H1 (cell line): ENCODE data around the gene MAP3K13.

Source experiments
- CHD1 ChIP-seq: IDR thresholded peaks from 2 replicates; pipeline ENCODE4 v1.6.1; 2012; ENCODE audit warnings: low read depth, low read length, improper control_type of control experiment
- GABPA ChIP-seq: IDR thresholded peaks from 2 replicates; pipeline ENCODE4 v1.6.1; 2011; ENCODE audit warnings: mild to moderate bottlenecking, low read length, moderate library complexity, borderline replicate concordance; ENCODE audit not compliant: insufficient read depth

GRCh38 chr3:185511711-185512110 lies 148.8 kb downstream of the MAP3K13 start:
- TF ChIP-seq GABPA (no peak), CHD1 (no peak)
